ENCODE results near the gene CLSTN1.

CLSTN1 gene

GRCh38 chr1:9710037-9710436 lies 113.7 kb downstream of the CLSTN1 start:
- no peak for DNase-seq

- no peak for DNase-seq
Observed at GRCh38 chr1:9706178-9706577, 117.6 kb downstream of the CLSTN1 start.

GRCh38 chr1:9705337-9706093 lies 118.2 kb downstream of the CLSTN1 start:
- DNase-seq: no peak

- DNase-seq: no peak
Observed at GRCh38 chr1:9703681-9704080, 120.1 kb downstream of the CLSTN1 start.

GRCh38 chr1:9703165-9703509 lies 120.6 kb downstream of the CLSTN1 start:
- no peak for DNase-seq

DNA sequence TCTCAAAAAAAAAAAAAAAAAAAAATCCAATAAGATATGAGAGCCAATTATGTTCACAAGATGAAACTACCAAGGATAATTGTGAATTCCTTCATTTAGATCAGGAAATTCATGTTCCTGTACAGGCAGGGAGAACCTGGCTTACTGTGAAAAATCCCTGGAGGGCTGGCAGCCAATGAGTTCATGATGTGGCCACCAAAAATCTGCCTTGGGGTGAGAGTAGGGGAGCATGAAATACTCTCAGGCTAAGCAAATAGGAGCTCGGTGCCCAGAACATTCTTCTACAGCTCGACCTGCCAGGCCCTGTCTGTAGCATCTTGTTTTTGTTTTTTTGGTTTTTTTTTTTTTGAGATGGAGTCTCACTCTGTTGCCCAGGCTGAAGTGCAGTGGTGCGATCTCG lies 122.1 kb downstream of the CLSTN1 start:
- no peak for DNase-seq

- DNase-seq: no peak
Observed at GRCh38 chr1:9700340-9700739, 123.4 kb downstream of the CLSTN1 start.

DNA sequence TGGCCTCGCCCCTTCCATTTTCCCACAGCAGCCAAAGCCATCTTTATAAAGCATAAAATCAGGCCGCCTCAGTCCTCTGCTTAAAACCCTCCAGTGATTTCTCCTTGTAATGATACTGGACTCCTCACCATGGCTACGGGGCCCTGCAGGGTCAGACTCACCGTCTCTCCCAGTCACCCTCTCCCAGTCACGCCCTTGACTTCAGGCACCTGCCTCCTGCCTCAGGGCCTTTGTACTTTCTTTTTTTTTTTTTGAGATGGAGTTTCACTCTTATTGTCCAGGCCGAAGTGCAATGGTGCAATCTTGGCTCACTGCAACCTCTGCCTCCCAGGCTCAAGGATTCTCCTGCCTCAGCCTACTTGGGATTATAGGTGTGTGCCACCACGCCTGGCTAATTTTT lies 124.4 kb downstream of the CLSTN1 start:
- no peak for DNase-seq

GRCh38 chr1:9696793-9697192 lies 127.0 kb downstream of the CLSTN1 start:
- DNase-seq: no peak

GRCh38 chr1:9691691-9692090 lies 132.1 kb downstream of the CLSTN1 start:
- DNase-seq: no peak

DNA sequence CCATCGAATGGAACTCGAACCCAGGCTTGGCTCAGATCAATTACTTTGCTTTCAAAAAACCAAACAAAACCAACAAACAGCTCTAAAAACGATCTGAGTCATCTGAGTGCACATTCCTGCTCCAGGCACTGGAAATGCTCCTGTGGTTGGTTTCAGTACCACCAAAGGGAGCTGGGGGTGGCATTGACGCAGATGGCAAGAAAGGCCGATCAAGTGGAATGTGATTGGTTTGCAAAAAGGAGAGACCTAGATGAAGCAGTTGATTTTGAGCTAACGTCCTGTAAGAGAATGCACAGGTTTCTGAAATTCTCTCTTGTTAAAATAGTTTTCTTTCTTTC lies 132.7 kb downstream of the CLSTN1 start:
- no peak for DNase-seq

- DNase-seq: no peak
Observed at GRCh38 chr1:9690440-9691107, 133.2 kb downstream of the CLSTN1 start.

- no peak for DNase-seq
Observed at GRCh38 chr1:9689971-9690381, 133.8 kb downstream of the CLSTN1 start.

DNA sequence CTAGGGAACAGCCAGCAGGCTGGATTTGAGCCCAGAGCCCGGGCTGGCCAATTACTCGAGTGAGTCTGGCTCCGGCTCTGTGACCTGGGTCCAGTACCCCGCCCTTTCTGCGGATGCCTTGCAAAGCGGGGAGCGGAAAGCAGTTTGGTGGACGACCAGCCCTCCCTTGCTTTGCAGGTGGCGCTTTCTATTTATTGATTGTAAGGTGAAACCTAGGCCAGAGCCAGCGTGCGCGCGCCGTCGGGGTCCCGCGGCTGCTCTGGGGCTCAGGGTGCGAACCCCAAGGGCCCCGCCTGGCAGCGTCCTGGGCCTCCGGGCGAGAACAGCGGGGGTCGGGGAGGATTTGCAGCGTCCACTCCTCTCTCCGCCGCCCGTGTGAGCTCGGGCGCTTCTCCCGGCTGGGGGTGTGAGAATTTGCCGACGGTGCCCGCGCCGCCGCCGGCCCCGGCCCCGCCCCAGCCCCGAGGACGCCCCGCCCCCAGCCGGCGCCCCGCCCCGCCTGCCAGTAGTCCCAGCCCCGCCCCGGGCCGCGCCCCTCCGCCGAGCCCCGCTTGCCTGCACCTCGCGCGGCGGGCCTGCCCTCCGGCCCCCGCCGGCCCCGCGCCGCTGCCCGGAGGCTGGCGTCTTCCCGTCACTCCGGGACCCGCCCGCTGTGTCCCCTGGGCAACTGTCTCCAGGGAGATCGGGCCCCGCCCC lies 134.6 kb downstream of the CLSTN1 start:
- peak; percentile 73 to 81 (median 77) for DNase-seq

GRCh38 chr1:9688599-9688998 lies 135.2 kb downstream of the CLSTN1 start:
- DNase-seq: no peak

DNA sequence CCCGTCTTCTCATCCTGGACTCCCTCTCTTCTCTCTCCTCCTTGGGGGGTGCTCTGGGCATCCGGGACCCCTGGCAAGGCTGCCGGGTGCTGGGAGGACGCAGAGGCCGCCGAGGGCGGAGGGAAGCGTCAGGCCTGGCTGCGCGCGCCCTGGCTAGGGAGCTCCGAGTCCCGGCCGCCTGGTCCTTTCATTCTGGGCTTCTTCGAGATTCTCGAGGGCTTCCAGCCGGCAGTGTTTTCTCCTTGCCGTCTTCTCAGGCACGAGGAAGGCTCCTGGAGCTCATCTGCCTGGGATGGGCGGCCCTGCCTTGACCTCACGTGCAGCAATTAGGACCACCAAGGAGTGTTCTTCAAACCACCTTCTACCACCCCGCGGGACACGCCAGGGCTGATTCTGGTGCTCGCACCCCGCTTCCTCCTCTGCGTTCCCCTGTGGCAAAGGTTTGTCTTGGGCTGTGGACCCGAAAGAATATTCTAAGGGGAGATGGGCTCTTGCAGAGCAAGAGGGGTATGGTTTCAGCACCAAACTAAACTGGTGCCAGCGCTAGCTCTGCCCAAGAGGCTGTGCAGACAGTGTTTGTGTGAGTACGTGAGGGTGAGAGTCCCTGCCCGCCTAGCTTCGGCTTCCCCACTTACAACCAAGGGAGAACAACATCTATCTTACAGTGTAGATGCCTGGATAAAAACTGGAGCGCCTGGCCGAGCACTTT lies 135.7 kb downstream of the CLSTN1 start:
- no peak for DNase-seq

GRCh38 chr1:9687120-9687873 lies 136.5 kb downstream of the CLSTN1 start:
- DNase-seq: peak; percentile 21 to 48 (median 35)

DNA sequence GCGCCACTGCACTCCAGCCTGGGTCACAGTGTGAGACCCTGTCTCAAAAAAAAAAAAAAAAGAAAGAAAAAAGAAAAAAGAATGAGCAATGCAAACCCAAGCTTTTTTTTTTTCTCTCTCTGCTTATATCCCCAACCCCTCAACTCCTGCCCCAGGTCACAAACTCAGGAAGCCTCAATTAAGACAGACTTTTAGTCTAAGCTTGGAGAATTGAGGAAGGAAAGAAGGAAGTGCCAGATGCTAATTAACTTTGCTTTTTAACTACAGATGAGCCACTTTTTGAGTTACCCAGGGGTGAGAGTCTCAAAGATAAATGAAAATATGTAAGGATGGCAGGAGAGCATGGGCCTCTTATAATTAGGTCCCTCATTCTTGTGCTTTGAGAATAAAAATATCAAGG lies 139.0 kb downstream of the CLSTN1 start:
- no peak for DNase-seq

DNA sequence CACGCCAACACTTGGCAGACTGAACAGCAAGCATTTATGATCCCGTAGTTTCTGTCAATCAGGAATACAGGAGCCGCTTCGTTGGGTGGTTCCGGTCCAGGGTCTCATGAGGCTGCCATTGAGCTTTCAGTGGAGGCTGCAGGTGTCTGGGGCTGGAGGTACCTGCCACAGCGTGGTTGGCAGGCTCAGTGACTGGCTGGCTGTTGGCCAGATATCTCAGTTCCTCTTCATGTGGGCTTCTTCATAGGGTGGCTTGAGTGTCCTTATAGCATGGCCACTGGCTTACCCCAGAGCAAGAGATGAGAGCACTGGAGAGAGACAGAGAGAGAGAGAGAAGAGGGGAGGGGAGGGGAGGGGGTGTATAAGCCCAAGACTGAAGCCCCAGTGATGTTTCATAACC lies 142.9 kb downstream of the CLSTN1 start:
- no peak for DNase-seq

GRCh38 chr1:9680091-9680490 lies 143.7 kb downstream of the CLSTN1 start:
- no peak for DNase-seq
